ENCODE measurements around the gene ELP2. TPM values are rescaled to one million over a fixed set of nuclear protein-coding genes. Genes with fewer than 3 reads are reported as not detected.
A peak's percentile ranks its signal among the peaks of the same experiment; 100 is the strongest.

The ELP2 gene
- total and polyA plus RNA-seq, 2 donors (not counting 3 experiments of a cell fraction or from before 2014, with no cell fraction given) = 37.8 to 90.5 TPM

- Histone ChIP-seq H3K4me3 (replicated peaks in 1 of 3; ENCODE audit: insufficient read depth in 1 of 3, low read depth in 1 of 3, low read length in 3 of 3) (no peak overlapping the region), H4K20me1 (replicated peaks; ENCODE audit: control insufficient read depth, extremely low read depth, insufficient read depth, low read length) (no peaks in the 10 kb centered on the region), H3K36me3 (ENCODE audit: control insufficient read depth in 2 of 2, extremely low read depth in 1 of 2, insufficient read depth in 2 of 2, low read length in 2 of 2) (peaks cover 14 to 18% of the 10 kb centered on the region in 2 experiments), H2AFZ (ENCODE audit: low read depth, low read length) (no peak overlapping the region), H3K27ac (ENCODE audit: insufficient read depth, low read depth, low read length) (peak overlapping the region; percentile 74), H3K9me1 (replicated peaks; ENCODE audit: control insufficient read depth, extremely low read depth, insufficient read depth, low read length) (no peaks in the 10 kb centered on the region), H3K4me2 (ENCODE audit: insufficient read depth, low read length) (peak overlapping the region; percentile 46), H3K79me2 (ENCODE audit: control insufficient read depth, insufficient read depth, low read length) (peaks cover 2% of the 10 kb centered on the region), H3K9me3 (replicated peaks; ENCODE audit: control insufficient read depth, insufficient read depth, low read length) (no peaks in the 10 kb centered on the region), H3K9ac (replicated peaks; ENCODE audit: extremely low read depth, insufficient read depth, low read length) (peak overlapping the region; percentile 55), H3K27me3 (ENCODE audit: control insufficient read depth in 2 of 2, insufficient read depth in 2 of 2, low read length in 2 of 2) (no peaks in the 10 kb centered on the region), H3K4me1 (ENCODE audit: control insufficient read depth, extremely low read depth, insufficient read depth, low read length) (peaks cover 35% of the 10 kb centered on the region)
- dilution Hi-C loops (cut with MboI; ENCODE audit: extremely low pct_ligation_motif_present, low sequenced_read_pairs) = no loop called here
- FAIRE-seq (peak; percentile 70), DNase-seq (ENCODE audit: low read depth, low spot score) (peak; percentile 93)
- peak; percentile 84 for TF ChIP-seq GATA2 (IDR thresholded peaks at IDR 0.05; ENCODE audit: insufficient read depth, insufficient read length, low read depth, low read length)
- peak; percentile 79 for TF ChIP-seq JUN (IDR thresholded peaks at IDR 0.05; ENCODE audit: borderline replicate concordance, insufficient read depth, insufficient read length, low read depth)
- TF ChIP-seq FOS (IDR thresholded peaks at IDR 0.05; ENCODE audit: borderline replicate concordance, insufficient read depth, low read length) = peak; percentile 76
- TF ChIP-seq EZH2 (IDR thresholded peaks at IDR 0.05; ENCODE audit: borderline replicate concordance, low read depth, low read length, severe bottlenecking) = no peak
- peak; percentile 49 for TF ChIP-seq POLR2A (IDR thresholded peaks at IDR 0.05; ENCODE audit: low read depth, low read length)
- no peak for TF ChIP-seq MAX (IDR thresholded peaks at IDR 0.05; ENCODE audit: insufficient read depth, insufficient read length)
- TF ChIP-seq POLR2AphosphoS5 (IDR thresholded peaks at IDR 0.05; ENCODE audit: insufficient read depth, low read depth, low read length) = peak; percentile 75
- TF ChIP-seq CTCF (IDR thresholded peaks at IDR 0.05; ENCODE audit: extremely low read depth in 1 of 2, insufficient read depth in 1 of 2, low read depth in 1 of 2, low read length in 2 of 2) = no peak
- TF ChIP-seq MYC (IDR thresholded peaks at IDR 0.05; ENCODE audit: low read depth, low read length) = no peak
- ChIA-PET CTCF (interaction anchor here (0.7 to 3.4 kb wide), 3 partner anchors 62 to 141 kb away, joined by 3 to 13 read pairs (median 3); no protein-coding TSS in a partner anchor), POLR2A (no interaction called here)
- intact Hi-C loops (cut with micrococcal nuclease) = loop anchor here (1.0 kb wide), 3 partner anchors 18 to 123 kb away; partner anchors contain the start of genes ELP2 and SLC39A6
- no TSS peak for BruUV-seq (replicated peaks)
Measured at GRCh38 chr18:36158266-36158867, 28.7 kb downstream of the ELP2 start.
